ENCODE results near the gene DNAH7.

- TF ChIP-seq CTCF (IDR thresholded peaks at IDR 0.05 in 4 of 5, conservative IDR thresholded peaks at IDR 0.05 in 1 of 5) (no peak), POLR2A (IDR thresholded peaks at IDR 0.05) (no peak)
Measured at GRCh38 chr2:195984923-195985726, 83.5 kb downstream of the DNAH7 start.

All from gastrocnemius medialis (tissue), 4 donors.